Calu3 (cell line): Measurements from ENCODE around the gene SCN2A. TPM values are rescaled to one million over a fixed set of nuclear protein-coding genes. Genes with fewer than 3 reads are reported as not detected.

ENCODE experiments used
- BruUV-seq: library from RNA; stranded (reverse); fragments of 400-500 nt; replicated peaks from 2 replicates; lab custom pipeline; 2021; lab: Mats Ljungman, UMichigan
- CTCF ChIA-PET: fragments of 300-600 bp; sonication (Branson Sonifier 250); formaldehyde crosslinking; loops from one replicate; lab custom pipeline; 2022; ENCODE audit warnings: antibody characterized with exemption; lab: Charles Lee
- DNase-seq: peaks from one replicate; pipeline ENCODE4 v3.0.0; 2022
- H3K27ac Mint-ChIP-seq: one replicate; pipeline ENCODE4 v1.8.0; 2022; ENCODE audit warnings: mixed read lengths; ENCODE audit not compliant: unreplicated experiment
- H3K27me3 Mint-ChIP-seq: one replicate; pipeline ENCODE4 v1.8.0; 2022; ENCODE audit warnings: mixed read lengths; ENCODE audit not compliant: unreplicated experiment
- H3K36me3 Mint-ChIP-seq: one replicate; pipeline ENCODE4 v1.8.0; 2022; ENCODE audit warnings: mild to moderate bottlenecking, moderate library complexity, mixed read lengths; ENCODE audit not compliant: insufficient read depth, unreplicated experiment
- H3K4me1 Mint-ChIP-seq: one replicate; pipeline ENCODE4 v1.8.0; 2022; ENCODE audit warnings: mild to moderate bottlenecking, low read depth, mixed read lengths; ENCODE audit not compliant: unreplicated experiment
- H3K4me3 Mint-ChIP-seq: one replicate; pipeline ENCODE4 v1.8.0; 2022; ENCODE audit warnings: mild to moderate bottlenecking, low read depth, moderate library complexity, mixed read lengths; ENCODE audit not compliant: unreplicated experiment
- H3K9me3 Mint-ChIP-seq: one replicate; pipeline ENCODE4 v1.8.0; 2022; ENCODE audit warnings: low read depth, mixed read lengths; ENCODE audit not compliant: unreplicated experiment
- intact Hi-C: fragments of 100-400 bp; cut with micrococcal nuclease; formaldehyde crosslinking; loops from one replicate; pipeline ENCODE4 v1.10.0; 2022; ENCODE audit not compliant: unreplicated experiment
- total RNA-seq: library from RNA; stranded (reverse); gene quantifications from 2 replicates; pipeline ENCODE4 v1.2.3, GENCODE V29; 2022
- TF ChIP-seq, protein P1 (sequence below): fragments of 200-600 bp; IDR thresholded peaks from one replicate; pipeline ENCODE4 v1.8.0; 2022; ENCODE audit warnings: antibody characterized with exemption; ENCODE audit not compliant: unreplicated experiment

The SCN2A gene
- total RNA-seq, 1 experiment from 2014 or later = 0.19 TPM

DNA sequence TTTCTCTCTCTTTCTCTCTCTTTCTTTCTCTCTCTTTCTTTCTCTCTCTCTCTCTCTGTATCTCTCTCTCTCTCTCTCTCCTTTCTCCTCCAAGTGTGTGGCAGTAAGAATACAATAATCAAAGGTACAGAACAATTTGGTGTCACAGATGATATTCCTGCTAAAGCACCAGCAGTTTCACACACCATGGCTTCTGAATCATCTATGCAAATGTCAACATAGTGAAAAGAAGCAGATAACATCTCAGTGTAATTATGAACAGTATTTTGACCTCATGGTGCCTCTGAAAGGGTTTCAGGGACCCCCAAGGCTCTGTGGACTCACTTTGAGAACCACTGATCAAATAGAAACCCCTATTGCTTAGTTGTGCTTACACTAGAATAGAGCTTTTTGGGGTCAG is 191.8 kb downstream of the SCN2A start:
- Mint-ChIP-seq H3K4me1 (no peaks in the 10 kb centered on the region), H3K27me3 (no peaks in the 10 kb centered on the region), H3K27ac (no peak overlapping the region), H3K36me3 (no peaks in the 10 kb centered on the region), H3K4me3 (no peak overlapping the region), H3K9me3 (no peaks in the 10 kb centered on the region)
- BruUV-seq = no TSS peak
- TF ChIP-seq, protein P1, sequence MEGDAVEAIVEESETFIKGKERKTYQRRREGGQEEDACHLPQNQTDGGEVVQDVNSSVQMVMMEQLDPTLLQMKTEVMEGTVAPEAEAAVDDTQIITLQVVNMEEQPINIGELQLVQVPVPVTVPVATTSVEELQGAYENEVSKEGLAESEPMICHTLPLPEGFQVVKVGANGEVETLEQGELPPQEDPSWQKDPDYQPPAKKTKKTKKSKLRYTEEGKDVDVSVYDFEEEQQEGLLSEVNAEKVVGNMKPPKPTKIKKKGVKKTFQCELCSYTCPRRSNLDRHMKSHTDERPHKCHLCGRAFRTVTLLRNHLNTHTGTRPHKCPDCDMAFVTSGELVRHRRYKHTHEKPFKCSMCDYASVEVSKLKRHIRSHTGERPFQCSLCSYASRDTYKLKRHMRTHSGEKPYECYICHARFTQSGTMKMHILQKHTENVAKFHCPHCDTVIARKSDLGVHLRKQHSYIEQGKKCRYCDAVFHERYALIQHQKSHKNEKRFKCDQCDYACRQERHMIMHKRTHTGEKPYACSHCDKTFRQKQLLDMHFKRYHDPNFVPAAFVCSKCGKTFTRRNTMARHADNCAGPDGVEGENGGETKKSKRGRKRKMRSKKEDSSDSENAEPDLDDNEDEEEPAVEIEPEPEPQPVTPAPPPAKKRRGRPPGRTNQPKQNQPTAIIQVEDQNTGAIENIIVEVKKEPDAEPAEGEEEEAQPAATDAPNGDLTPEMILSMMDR = no peak
- no peak for DNase-seq
- intact Hi-C loops = no loop called here
- CTCF ChIA-PET = no interaction called here

DNA sequence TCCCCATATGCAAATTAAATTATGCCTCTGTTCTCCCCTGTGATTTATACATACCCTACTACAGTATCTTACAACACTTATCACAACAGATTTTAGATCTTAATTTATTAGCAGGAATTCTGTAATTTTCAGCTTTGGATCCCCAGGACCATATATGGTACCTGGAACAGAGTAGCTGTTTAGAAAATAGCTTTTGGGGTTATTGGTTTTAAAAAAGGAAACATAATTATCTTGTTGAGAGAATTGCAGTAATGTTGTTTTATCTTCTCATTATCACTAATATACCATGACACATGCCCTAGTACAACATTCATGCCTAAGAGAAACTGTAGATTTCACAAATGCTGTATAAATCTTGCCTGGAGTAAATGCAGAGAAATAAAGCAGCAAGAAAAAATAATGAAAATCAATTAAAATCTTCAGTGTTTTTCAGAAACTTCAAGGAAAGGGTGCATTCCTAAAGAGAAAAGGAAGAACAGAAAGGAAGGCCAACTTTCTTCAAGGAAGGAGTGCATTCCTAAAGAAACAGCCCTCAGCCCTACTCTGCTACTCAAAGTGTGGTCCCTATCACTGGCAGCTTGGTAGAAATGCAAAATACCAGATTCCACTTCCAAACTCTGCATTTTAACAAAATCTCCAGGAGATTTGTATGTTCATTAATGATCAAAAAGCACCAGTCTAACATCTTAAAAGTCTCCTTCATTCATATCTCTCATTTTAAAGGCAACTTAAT is 193.2 kb downstream of the SCN2A start:
- Mint-ChIP-seq H3K4me3 (no peak overlapping the region), H3K36me3 (no peaks in the 10 kb centered on the region), H3K27ac (no peak overlapping the region), H3K9me3 (no peaks in the 10 kb centered on the region), H3K4me1 (no peaks in the 10 kb centered on the region), H3K27me3 (no peaks in the 10 kb centered on the region)
- TF ChIP-seq, protein P1 = no peak
- BruUV-seq = no TSS peak
- DNase-seq = no peak
- intact Hi-C loops = no loop called here
- CTCF ChIA-PET = no interaction called here

DNA sequence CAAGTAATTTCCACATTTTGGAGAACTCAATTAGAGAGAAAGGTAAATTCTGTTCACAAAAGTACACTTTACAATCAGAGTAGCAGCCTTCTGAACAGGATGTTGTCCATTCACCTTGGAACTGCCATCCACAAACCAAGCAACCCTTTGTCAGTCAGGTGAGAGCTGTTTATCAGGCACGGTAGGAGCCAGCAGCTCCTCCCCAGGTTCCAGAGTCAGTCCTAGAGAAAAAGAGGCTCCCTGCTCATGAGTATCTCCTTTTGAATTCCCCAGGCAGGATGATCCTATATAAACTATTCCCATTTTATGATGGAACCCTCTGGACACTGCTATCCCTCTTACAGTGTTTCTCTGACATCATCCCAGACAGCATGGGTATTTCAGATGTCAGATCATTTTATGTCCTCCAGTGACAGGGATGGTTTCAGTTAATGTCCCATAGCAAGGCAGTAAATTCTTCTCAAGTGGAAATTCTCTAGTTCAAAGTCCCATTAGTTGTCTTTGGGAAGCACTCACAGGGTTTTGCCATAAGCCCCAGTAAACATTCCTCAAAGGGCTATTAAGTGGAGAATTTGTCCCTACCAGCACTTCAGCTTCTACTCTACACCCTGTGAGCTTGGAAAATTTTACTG is 195.8 kb downstream of the SCN2A start:
- no TSS peak for BruUV-seq
- H3K27ac Mint-ChIP-seq = no peak overlapping the region
- no peaks in the 10 kb centered on the region for H3K4me1 Mint-ChIP-seq
- H3K27me3 Mint-ChIP-seq = no peaks in the 10 kb centered on the region
- H3K4me3 Mint-ChIP-seq = no peak overlapping the region
- no peak for DNase-seq
- intact Hi-C loops = no loop called here
- no peaks in the 10 kb centered on the region for H3K9me3 Mint-ChIP-seq
- CTCF ChIA-PET = no interaction called here
- TF ChIP-seq, protein P1 = no peak
- H3K36me3 Mint-ChIP-seq = no peaks in the 10 kb centered on the region

DNA sequence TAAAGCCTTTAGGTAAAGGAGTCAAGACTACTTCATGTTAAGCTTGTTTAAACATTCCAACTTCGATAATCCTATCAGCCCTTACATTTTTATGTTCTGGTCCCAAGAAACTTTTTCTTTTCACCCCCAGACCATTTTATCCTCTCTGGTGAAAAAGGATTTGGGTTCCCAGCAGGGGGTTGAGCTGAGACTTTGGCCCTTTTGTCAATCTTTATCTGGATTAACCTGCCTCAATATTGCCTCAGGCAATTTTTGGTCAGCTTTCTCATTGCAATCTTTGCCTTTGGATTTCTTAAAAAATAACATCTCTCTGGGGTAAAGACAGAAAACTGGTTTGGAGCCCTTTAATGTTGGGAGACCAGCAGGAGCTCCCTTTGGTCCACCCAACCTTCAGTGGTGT is 196.4 kb downstream of the SCN2A start:
- no peaks in the 10 kb centered on the region for H3K9me3 Mint-ChIP-seq
- no TSS peak for BruUV-seq
- DNase-seq = no peak
- intact Hi-C loops = no loop called here
- no peaks in the 10 kb centered on the region for H3K4me1 Mint-ChIP-seq
- H3K4me3 Mint-ChIP-seq = no peak overlapping the region
- no peak overlapping the region for H3K27ac Mint-ChIP-seq
- H3K36me3 Mint-ChIP-seq = no peaks in the 10 kb centered on the region
- H3K27me3 Mint-ChIP-seq = no peaks in the 10 kb centered on the region
- TF ChIP-seq, protein P1 = no peak
- CTCF ChIA-PET = no interaction called here
